M059J (cell line): Measurements from ENCODE around the gene KCNJ16. TPM values are rescaled to one million over a fixed set of nuclear protein-coding genes. Genes with fewer than 3 reads are reported as not detected.

ENCODE experiments used
- DNase-seq: peaks from one replicate; pipeline ENCODE4 v3.0.0-alpha.2; 2012; ENCODE audit warnings: low read depth
- total RNA-seq: library from RNA; depleted of rRNA; stranded (reverse); fragments of >200 nt; shearing (Covaris generic); gene quantifications from 2 replicates; pipeline ENCODE4 v1.2.3, GENCODE V29; 2014

Gene KCNJ16
- total RNA-seq, 1 experiment from 2014 or later, result not detected

GRCh38 chr17:70128727-70129238 lies 53.8 kb downstream of the KCNJ16 start:
- DNase-seq, result no peak

DNA sequence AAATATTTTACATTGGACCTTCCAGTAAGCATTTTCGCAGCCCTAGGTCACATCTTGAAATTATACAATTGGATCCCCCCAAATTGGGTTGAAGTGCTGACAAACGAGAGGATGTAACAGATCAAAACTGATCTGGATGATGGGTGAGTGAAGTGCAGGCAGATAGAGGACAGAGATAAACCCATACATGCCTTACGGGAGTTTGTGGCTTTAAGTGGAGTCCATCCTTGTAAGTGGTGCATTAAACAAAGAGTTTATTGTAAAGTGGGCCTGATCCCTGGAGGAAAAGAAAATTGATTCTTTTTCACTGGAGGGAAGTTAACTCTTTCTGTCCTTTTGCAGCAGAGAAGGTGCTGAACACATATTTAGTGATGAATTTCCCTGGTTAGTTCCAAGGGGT lies 55.3 kb downstream of the KCNJ16 start:
- no peak for DNase-seq

DNA sequence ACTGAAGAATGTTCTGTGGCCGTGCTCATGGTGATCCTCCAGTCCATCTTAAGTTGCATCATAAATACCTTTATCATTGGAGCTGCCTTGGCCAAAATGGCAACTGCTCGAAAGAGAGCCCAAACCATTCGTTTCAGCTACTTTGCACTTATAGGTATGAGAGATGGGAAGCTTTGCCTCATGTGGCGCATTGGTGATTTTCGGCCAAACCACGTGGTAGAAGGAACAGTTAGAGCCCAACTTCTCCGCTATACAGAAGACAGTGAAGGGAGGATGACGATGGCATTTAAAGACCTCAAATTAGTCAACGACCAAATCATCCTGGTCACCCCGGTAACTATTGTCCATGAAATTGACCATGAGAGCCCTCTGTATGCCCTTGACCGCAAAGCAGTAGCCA lies 57.5 kb downstream of the KCNJ16 start:
- no peak for DNase-seq

DNA sequence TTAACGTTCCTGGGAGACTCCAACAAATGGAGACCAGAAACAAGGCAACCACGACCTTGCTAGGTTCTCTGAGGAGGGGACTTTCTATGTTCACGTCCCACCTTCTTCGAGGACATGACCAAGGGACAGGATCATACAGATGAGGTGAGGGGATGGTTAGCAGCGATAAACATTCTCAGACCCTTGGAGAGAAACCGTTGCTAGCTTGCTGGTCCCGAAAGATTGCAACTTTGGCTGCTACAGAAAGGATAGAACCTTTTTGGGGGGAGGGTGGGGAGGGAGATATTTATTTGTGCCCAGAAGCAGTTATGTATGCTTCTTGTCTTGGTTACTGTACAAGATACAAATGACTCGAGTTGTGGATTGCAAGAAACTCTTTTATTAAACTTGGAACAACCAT lies 59.0 kb downstream of the KCNJ16 start:
- no peak for DNase-seq

- no peak for DNase-seq
Measured at GRCh38 chr17:70134777-70135176, 59.8 kb downstream of the KCNJ16 start.

DNA sequence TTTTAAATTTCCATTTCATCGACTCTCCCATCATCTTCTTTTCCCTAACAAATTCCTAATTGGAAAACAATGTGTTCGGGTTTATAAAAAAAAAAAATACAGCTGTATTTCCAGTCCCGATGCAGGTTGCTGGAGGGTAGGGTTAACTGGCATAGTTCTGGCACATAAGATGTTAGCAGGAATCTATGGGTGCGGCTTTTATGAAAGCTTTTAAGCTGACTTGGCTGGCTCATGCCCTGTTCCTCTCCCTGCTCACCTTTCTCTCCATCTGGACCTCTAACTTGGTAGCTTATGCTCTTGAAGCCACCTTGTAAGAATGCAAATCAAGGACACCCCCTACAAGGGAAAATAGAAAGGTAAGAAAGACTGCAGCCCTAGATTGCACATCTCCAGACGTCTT lies 61.1 kb downstream of the KCNJ16 start:
- no peak for DNase-seq

DNA sequence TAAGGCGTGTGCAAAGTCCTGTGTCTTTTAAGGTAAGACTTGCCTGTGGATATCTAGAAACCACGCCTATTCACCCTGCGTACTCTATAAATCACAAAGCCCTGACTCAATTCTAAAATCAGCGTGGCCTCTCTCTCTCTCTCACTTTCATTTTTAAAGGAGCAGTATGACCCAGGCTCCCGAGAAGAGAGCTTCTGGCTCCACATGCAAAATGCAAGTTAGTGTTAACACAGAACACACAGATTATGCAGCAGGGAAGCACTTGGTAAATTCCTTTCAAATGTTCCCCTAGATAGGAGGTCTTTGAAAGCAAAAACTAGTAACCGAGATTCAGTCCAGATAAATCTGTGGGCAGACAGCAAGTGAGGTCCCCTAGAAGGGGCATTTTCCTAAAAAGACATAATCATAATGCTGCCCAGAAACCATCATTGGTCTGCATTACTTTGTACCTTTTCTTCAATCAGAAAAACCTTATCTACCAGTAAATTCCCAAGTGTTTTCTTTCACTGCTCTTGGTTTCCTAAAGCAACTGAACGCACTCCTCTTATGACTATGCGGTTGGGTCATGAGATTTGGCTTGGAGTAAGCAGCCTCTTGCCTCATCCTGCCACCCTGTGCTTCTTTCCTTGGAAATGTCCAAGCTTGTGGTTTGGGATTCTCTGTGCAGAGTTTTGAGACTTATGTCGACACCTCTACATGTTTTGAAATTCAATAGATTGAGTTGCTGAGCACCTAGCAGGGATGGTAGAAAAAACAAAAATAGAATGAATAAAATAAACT lies 62.6 kb downstream of the KCNJ16 start:
- DNase-seq, result peak; percentile 80

GRCh38 chr17:70138291-70138865 lies 63.4 kb downstream of the KCNJ16 start:
- peak; percentile 45 for DNase-seq

GRCh38 chr17:70139449-70139993 lies 64.5 kb downstream of the KCNJ16 start:
- DNase-seq, result no peak

DNA sequence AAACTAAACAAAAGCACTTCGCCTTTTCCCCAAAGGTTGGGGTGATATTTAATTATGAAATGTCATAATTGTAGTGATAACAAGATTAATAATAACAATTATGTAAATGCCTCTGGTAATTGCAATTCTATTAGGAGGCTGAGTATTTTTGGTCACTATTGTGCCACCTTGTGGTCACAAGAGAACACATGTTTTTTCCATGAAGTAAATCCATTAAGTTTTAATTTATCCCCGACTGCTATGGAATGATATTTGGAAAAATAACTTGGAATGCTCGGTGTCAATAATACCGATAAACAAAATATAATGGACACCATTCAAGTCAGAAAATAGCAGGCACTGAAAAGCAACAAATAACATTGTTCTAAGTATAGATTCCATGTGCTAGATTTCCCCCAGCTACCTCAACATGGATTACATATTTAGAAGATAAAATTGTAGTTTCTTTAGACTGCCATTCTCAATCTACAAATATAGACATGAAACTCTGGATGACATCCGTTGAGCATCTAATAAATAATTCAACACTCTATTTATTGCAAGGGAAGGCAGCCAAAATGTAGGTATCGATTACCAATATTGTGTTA lies 69.3 kb downstream of the KCNJ16 start:
- peak; percentile 33 for DNase-seq

- no peak for DNase-seq
Measured at GRCh38 chr17:70153210-70153609, 78.2 kb downstream of the KCNJ16 start.

DNA sequence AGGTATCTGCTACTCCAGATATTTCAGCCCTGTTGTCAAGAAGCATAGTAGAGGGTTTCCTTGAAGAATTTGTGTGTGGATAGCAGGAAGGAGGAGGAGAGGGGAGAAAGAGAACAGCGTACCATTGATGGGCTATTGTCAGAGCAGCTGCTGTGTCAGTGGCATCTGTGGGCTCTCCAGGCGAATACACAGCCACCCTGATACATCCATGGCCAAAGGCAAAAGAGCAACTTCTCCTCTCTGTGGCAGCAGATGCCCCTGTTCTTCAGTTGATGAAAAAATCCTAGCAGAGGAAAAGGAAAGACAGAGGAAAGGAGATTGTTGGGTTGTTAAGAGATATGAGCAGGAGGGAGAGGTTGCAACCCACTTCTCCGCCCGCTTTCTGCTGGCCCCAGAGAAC lies 82.1 kb downstream of the KCNJ16 start:
- DNase-seq, result no peak

DNA sequence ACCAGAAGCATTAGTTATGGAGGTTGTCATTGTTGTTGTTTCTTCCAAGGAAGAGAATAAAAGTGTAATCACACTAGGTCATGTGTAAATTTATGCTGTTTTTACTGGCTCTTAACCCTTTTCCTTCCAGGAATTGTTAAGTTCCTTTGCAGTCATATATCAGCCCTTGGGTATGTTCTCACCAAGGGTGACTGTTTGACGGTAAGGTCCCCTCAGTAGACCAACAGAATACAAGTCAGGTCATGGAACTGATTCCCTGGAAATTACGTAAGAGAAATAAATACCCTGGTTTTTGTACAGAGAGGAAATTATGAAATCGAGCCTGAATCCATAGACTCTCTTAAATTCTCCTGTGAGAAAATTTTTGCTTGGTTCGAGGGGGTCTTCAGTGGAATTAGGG lies 83.2 kb downstream of the KCNJ16 start:
- DNase-seq, result no peak

GRCh38 chr17:70158591-70158990 lies 83.6 kb downstream of the KCNJ16 start:
- no peak for DNase-seq

DNA sequence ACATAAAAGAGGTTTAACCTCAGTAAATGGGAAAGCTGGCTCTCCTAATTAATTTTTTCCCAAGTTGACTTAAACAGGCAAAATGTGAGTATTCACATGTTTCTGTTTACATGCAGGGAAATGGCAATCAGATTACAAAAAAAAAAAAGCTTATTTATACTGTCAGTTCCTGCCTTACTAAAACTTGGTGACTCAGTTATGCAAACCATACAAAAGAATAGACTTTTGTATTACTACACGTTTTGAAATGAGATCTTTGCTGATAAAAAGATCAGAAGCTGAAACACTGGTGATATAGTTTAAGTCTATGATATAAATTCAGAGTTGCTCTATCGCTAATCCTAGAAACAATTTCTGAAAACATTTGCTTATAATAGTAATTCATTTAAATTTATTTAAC lies 85.0 kb downstream of the KCNJ16 start:
- no peak for DNase-seq

DNA sequence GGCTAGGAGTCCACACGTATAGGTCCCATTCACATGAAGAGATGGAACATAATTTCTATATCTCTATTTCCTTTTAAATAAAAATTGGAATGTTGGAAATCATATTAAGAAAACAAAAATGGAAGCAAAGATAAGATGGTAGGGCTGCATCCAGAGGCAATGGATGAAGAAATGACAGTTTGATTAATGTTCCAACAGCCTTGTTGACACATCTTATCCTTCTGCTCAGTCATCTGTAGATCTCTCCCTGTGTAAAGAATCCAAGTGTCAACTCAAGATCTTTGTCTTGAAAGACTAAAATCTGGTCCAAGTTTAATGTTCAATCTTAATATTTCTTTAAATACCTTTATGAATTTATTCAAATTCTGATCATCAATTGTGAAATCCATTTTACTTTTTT lies 86.5 kb downstream of the KCNJ16 start:
- no peak for DNase-seq

DNA sequence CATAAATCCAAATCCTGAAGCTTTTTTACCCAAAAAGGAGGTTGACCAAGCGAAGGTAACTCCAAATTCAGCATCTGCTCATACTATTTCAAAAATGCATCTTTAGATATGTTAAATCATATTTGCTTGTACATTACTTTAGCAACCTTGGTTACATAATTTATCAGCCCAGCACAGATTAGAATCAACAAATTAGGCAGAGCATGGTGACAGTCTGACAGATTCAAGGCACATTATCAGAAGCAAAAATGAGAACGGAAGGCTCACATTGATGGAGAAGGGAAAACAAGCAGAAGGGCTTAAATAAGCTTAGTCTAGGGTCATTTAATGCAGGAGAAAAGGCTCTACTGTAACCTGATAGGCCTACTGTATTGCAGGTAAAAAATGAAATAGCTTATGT lies 90.4 kb downstream of the KCNJ16 start:
- DNase-seq, result no peak

DNA sequence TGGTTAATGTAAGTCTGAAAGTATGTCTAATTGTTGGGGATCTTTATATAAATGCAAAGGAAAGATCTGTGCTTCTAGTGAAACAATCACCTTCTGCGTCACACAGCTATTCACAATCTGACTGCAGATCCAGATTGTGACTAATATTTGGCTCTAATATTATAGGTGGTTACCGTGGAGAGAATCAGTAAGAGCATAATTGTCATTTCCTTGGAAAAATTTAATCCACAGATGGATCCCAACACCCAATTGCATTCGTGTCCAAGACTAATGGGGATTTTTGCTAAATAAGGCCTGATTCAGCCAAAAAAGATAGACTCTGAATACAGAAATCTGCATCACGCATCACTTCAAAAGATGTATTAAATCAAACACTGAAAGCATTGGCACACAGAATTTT lies 91.6 kb downstream of the KCNJ16 start:
- DNase-seq, result no peak

- DNase-seq, result peak; percentile 41
Measured at GRCh38 chr17:70168044-70168976, 93.3 kb downstream of the KCNJ16 start.

- peak; percentile 76 for DNase-seq
Measured at GRCh38 chr17:70168977-70169708, 94.1 kb downstream of the KCNJ16 start, which contains the start of gene KCNJ2. TSS of gene KCNJ2 (plus strand) at chr17:70169532. CDS start at chr17:70175040, 5,508 bp downstream.
